ENCODE results near the gene EID2B. TPM values are rescaled to one million over a fixed set of nuclear protein-coding genes. Genes with fewer than 3 reads are reported as not detected.

EID2B gene
- total RNA-seq, 6 experiments from 2014 or later: 2.2 to 3.7 (median 3.3) TPM

- Mint-ChIP-seq H3K4me3 (no peak overlapping the region), H3K27ac (no peak overlapping the region)
Observed at GRCh38 chr19:39518975-39519374, 13.7 kb downstream of the EID2B start.

GRCh38 chr19:39518458-39518857 lies 14.2 kb downstream of the EID2B start:
- peaks cover 41% of the 10 kb centered on the region for H3K27me3 Mint-ChIP-seq (ENCODE audit: insufficient read depth)
- 0 out of 2 replicates have a peak, but pooled peaks cover 4% of the 10 kb centered on the region for H3K36me3 Mint-ChIP-seq (ENCODE audit: low read depth)
- H3K9me3 Mint-ChIP-seq: peaks cover 4% of the 10 kb centered on the region; the same call in 1 of the 2 replicates
- TF ChIP-seq CTCF (IDR thresholded peaks at IDR 0.05): no peak
- H3K27ac Mint-ChIP-seq: no peak overlapping the region
- DNase-seq: no peak
- no peak overlapping the region for H3K4me3 Mint-ChIP-seq
- no peaks in the 10 kb centered on the region for H3K4me1 Mint-ChIP-seq (ENCODE audit: low read depth)

More at GRCh38 chr19:39518975-39519374, 13.7 kb downstream of the EID2B start:
- H3K4me1 Mint-ChIP-seq (ENCODE audit: low read depth): no peaks in the 10 kb centered on the region
- peaks cover 36% of the 10 kb centered on the region for H3K27me3 Mint-ChIP-seq (ENCODE audit: insufficient read depth)
- DNase-seq: no peak
- H3K36me3 Mint-ChIP-seq (ENCODE audit: low read depth): 0 out of 2 replicates have a peak, but pooled peaks cover 4% of the 10 kb centered on the region
- H3K9me3 Mint-ChIP-seq: peaks cover 4% of the 10 kb centered on the region; the same call in 1 of the 2 replicates
- no peak for TF ChIP-seq CTCF (IDR thresholded peaks at IDR 0.05)

GRCh38 chr19:39517432-39517831 lies 15.2 kb downstream of the EID2B start:
- no peak overlapping the region for H3K4me3 Mint-ChIP-seq
- no peak for TF ChIP-seq CTCF (IDR thresholded peaks at IDR 0.05)
- H3K4me1 Mint-ChIP-seq (ENCODE audit: low read depth): no peaks in the 10 kb centered on the region
- peaks cover 4% of the 10 kb centered on the region; the same call in 1 of the 2 replicates for H3K9me3 Mint-ChIP-seq
- DNase-seq: no peak
- H3K27me3 Mint-ChIP-seq (ENCODE audit: insufficient read depth): peaks cover 41% of the 10 kb centered on the region
- 0 out of 2 replicates have a peak, but pooled peaks cover 4% of the 10 kb centered on the region for H3K36me3 Mint-ChIP-seq (ENCODE audit: low read depth)
- H3K27ac Mint-ChIP-seq: no peak overlapping the region

GRCh38 chr19:39516270-39516669 lies 16.4 kb downstream of the EID2B start:
- no peak overlapping the region for H3K4me3 Mint-ChIP-seq
- no peaks in the 10 kb centered on the region for H3K4me1 Mint-ChIP-seq (ENCODE audit: low read depth)
- 0 out of 2 replicates have a peak, but pooled peaks cover 4% of the 10 kb centered on the region for H3K36me3 Mint-ChIP-seq (ENCODE audit: low read depth)
- no peak for TF ChIP-seq CTCF (IDR thresholded peaks at IDR 0.05)
- peaks cover 4% of the 10 kb centered on the region; the same call in 1 of the 2 replicates for H3K9me3 Mint-ChIP-seq
- no peak overlapping the region for H3K27ac Mint-ChIP-seq
- peaks cover 44% of the 10 kb centered on the region for H3K27me3 Mint-ChIP-seq (ENCODE audit: insufficient read depth)
- DNase-seq: no peak

DNA sequence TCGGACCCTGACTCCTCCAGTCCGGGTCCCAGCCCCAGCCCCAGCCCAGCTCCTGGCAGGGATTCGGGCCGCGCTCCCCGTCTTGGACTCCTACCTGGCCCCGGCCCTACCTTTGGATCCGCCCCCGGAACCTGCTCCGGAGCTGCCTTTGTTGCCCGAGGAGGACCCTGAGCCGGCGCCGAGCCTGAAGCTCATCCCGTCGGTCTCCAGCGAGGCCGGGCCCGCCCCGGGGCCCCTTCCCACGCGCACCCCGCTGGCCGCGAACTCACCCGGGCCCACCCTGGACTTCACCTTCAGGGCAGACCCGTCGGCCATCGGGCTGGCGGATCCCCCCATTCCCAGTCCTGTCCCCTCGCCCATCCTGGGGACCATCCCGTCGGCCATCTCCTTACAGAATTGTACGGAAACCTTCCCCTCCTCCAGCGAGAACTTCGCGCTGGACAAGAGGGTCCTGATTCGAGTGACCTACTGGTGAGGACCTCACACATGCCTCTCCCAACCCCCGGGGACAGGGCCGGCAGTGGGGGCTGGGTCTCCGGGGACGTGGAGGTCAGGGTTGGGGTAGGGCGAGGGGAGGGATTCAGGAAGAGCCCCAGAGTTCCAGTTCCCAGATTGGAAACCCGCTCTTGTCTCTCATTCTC lies 17.0 kb downstream of the EID2B start:
- peaks cover 44% of the 10 kb centered on the region for H3K27me3 Mint-ChIP-seq (ENCODE audit: insufficient read depth)
- DNase-seq: no peak
- no peak overlapping the region for H3K27ac Mint-ChIP-seq
- no peak for TF ChIP-seq CTCF (IDR thresholded peaks at IDR 0.05)
- no peak overlapping the region for H3K4me3 Mint-ChIP-seq
- H3K36me3 Mint-ChIP-seq (ENCODE audit: low read depth): 0 out of 2 replicates have a peak, but pooled peaks cover 4% of the 10 kb centered on the region
- peaks cover 4% of the 10 kb centered on the region; the same call in 1 of the 2 replicates for H3K9me3 Mint-ChIP-seq
- no peaks in the 10 kb centered on the region for H3K4me1 Mint-ChIP-seq (ENCODE audit: low read depth)
